Middle frontal gyrus (tissue), 1 donor: ENCODE results near the gene TMEM47.
A peak's percentile ranks its signal among the peaks of the same experiment; 100 is the strongest.

Experiments
- DNase-seq: peaks from one replicate; pipeline ENCODE4 v3.0.0-alpha.2; 2015; ENCODE audit warnings: low spot score; ENCODE audit errors: extremely low spot score

Gene TMEM47

DNA sequence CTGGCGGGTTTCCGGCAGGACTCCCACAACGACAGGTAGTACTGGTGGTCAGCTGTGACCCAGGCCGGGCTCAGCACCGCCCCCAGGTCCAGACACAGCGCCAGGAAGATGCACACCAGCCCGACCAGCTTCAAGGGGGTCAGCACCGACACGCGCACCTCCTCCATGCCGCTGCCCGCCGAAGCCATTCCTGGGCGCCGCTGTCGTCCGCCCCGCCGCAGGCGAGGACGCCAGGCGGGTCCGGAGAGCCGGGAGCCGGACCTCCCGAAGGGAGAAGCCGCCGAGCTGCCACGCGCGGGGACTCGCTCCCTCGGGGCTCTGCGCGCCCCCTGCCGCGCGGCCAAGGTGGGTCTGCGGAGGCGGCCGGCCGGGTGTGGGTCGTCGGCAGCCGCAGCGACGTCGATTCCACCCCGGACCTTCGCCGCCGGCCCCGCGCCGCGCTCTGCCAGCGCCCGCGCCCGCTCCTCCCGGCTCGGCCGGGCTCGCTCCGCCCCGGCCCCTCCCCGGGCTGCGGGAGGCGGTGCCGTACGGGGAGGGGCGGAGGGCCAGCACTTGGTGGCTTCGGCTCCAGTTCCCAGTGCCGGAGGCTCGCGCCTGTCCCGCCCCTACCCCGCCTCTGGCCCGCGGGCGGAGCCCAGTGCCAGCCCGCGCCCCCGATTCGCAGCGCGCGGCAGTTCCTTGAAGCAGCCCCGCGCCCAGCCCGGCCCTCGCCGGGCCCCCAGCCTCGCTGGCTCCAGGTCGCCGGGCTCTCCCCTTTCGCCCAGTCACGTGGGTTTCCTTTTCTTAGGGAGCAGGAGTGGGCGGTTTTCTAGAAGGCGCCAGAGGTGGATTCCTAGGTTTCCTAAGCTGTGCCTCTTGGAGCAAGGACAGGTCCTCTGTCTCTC lies at the start of gene TMEM47:
Gene TMEM47, minus strand, starts transcription at position 444 of the 884 bp plus-strand sequence. Its CDS starts 256 bp downstream, at position 188.
- peak; percentile 21 for DNase-seq

DNA sequence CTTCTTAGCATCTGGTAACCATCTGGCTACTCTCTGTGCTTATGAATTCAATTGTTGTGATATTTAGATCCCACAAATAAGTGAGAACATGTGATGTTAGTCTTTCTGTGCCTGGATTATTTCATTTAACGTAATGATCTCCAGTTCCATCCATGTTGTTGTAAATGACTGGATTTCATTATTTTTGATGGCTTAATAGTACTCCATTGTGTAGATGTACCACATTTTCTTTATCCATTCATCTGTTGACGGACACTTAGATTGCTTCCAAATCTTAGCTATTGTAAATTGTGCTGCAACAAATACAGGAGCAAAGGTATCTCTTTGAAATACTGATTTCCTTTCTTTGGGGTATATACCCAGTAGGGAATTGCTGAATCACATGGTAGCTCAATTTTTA lies 30.0 kb upstream of the TMEM47 start:
- DNase-seq = no peak

DNA sequence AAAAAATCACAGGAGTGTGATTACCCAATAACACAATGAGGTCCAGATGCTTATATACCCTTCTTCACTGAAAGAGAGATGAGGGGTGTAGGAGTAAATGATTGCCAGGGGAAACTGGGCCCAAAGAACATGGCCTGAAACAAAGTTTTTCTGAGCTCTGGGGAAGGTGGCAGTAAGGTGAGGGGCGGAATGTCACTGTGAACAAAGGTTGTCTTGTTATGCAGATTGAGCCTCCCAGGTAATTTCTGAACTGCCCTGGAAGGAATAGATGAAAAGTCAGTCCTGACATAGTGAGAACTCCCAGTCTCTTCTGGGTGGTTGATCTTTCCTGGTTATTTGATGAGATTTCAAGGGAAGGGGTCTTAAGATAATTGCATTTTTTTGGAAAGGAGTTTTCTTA lies 2.5 kb upstream of the TMEM47 start:
- no peak for DNase-seq

DNA sequence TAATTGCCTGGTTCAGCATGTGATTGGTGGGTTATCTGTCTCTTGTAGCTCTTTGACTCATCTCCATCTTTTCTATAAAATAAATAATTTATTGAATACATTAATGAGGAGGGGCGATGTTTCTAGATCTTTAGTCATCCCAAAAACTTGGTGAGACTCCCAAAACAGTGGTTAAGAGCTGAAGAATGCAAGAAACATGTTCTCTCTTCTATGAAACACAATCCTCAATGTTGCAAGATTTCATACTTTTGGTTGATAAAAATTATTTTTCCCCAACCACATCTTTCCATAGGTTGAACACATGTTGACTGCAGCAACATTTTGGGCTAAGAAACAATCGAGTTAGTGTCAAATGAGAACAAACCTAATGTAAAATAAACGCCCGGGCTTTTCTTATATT lies 1.2 kb upstream of the TMEM47 start:
- DNase-seq = no peak

DNA sequence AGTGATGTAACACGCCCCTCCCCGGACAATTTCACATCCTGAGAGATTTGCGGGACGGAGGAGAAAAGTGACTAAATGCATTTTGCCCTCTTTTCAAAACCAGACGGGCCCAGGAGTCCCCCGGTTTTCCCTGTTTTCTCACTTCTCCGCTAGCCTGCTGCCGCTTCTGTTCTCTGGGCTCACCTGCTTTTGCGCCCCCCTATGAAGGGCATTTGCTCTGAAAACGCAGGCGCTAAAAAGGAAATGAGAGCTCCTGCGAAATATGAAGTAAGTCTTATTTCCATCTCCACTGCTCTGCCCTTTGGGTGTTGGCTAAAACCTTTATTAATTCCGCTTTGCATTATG lies 613 bp upstream of the TMEM47 start:
- DNase-seq = no peak

DNA sequence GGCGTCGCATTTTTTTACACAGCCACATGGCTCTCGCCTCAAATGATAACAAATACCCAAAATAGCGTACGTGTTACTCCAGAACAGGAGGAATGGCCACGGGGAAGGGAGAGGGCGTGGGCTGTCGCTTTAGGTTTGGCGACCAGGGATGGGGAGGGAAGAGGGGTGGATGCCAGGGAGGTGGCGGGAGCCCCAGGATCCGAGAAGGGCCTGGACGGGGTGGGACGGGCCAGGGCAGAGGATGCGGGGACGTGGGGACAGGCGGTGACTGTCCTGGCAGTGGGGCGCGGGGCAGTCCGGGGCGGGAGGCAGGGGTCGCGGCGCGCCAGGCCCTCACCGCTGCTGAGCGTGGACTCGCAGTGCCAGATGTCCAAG lies 631 bp downstream of the TMEM47 start:
- no peak for DNase-seq

DNA sequence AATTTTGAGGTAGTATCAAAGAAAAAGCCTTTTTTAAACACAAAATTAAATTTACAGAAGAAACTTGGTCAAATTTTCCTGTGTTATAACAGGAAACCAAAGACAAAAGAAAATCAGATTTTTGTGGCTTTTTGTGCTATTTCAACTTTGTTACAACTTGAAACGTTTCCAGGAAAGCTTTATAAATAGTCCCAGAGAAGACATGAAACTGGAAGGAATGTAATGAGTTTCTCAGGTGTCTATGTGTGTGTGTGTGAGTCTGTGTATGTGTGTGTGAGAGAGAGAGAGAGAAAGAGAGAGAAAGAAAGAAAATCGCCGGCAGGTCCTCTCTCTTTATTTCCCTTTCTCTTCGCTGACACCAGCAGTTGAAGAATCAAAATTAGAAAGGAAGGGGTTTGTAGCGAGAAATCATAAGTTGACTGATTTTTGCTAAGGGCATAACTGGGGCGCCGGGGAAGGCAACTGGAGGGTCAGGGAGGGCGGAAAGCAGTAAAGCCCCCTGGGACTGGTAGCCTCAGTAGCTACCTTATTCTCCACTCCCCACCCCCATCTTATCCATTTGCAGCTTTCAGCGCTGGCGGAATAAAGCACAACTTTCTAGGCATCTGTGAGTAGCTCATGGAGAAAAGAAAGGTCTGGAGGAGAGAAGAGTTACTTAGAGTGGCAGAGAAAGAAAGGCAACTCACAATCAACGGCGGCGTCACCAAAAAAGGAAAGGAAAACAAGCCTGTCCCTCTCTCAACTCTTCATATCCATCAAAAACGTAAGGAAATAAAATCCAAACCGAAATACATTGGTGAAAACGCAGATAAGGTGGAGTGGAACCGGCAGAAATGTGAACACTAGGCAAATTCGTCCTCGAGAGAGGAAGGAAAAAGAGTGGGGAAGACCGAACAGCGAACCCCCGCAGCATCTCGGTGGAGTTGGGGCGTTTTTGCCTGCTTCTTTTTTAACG lies 1.3 kb downstream of the TMEM47 start:
- DNase-seq = no peak

DNA sequence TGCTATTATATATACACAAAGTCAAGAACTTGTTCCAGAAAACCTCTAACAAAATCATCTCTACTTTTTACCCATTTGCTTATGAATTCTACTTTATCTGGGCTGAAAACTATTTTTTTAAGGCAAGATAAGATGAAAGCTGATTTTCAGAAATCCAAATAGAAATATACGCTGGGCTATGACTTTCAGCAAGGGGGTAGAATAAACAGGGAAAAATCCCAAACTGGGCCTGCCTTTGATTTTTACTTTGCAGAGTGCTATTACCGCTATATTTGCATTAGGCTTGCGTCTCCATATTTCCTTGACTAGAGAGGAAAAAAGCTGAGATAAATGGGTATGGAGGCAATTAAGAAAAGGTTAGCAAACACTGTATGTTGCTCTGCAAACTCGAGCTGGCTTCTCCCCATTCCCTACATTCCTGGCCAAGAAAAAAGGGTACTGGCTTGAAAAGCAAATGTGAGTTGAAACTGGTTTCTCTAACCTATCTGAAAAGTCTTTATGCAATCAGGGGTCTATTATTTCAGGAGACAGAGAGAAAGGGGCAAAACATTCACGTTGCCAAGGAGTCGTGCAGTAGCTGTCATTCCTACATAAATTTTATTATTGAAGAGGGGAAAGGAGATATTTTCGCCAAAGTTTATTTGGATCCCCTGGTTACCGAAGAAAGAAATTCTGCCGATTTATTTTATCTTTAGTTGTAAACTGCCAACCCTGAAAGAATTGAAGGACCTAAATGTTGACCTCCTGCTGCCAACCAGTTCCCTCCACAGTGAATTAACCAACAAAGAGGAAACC lies 2.2 kb downstream of the TMEM47 start:
- no peak for DNase-seq

DNA sequence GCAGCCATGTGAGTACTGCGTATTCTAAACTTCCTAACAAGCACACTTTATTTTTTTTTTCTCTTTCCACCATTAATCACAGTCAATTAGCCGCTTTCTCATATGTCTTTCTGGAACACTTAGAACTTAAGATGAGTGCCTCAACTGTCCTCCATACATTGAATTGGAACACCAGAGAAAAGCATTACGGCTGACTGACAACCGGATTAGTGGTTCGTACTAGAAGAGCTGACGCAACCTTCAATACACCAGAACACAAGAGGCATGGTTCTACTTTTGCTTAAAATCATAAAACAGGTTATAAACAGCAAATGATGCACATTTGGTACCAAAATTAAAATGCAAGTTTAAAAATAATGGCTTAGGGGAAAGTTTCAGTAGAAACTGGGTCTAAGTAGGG lies 3.3 kb downstream of the TMEM47 start:
- no peak for DNase-seq

DNA sequence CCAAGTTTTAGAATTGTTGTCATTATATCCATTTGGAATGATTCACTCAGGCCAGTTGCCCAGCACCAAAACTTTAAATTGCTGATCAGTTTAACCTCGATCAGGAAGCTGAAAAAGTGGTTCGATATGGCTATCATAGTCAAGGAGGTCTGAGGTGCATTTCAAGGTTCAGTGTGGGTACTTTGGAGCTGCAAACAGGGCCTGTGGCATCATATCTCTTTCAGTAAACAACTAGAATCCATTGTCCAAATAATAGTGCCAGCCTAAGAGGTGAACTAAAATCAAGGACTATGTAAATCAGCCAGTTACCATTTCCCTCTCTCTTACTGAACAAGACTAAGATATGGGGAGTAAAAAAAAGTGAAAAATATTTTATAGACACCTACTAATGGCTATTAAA lies 14.2 kb downstream of the TMEM47 start:
- no peak for DNase-seq

DNA sequence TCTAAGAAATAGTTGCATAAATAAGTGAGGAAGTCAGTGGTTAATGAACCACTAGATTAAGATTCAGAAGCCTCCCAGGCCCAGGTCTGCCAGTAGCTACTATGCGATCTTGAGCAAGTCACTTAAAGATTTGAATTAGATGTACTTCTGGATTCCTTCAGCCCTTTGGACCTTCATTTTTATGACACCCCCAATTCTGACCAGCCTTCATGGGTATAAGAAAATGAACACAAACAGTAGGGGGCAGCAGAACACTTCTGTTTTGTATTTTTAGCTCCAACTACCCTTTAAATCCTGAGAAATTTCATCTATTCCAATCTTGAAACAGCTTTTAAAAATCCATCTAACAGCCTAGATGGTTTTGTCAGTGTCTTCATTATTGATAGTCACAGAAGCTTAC lies 19.0 kb downstream of the TMEM47 start:
- DNase-seq = no peak

DNA sequence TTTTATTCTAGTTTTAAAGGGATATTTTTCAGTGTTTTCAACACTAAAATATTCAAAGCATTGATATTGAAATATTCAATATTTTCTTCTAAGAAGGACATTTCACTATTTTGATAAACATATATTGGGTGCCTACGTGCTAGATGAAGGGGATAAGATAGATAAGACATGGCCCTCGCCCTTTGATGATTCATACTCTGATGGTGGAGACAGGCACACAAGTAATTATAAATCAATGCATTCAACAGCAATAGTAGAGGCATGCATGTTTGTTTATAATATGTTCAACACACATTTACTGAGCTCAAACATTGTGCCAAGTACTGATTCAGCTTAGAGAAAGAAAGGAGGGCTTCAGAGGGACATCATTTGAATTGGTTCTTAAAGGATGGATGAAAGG lies 22.7 kb downstream of the TMEM47 start:
- no peak for DNase-seq

DNA sequence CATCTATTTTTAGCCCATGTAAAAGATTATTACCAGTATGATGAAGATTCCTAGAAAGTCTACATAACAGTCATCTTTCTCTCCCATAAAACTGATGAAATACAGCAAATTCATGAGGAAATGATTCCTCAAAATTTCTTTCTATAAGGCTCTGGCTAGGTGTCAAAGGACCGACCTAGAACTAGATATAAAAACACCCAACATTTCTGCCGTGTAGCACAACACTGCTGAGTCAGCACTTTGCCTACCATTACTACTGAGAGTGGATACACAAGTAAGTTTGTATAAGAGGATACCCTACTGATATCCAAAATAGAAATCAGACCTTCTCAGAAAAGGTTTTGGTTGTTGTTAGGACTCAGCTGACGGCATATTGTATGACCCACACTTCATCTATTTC lies 24.7 kb downstream of the TMEM47 start:
- no peak for DNase-seq

DNA sequence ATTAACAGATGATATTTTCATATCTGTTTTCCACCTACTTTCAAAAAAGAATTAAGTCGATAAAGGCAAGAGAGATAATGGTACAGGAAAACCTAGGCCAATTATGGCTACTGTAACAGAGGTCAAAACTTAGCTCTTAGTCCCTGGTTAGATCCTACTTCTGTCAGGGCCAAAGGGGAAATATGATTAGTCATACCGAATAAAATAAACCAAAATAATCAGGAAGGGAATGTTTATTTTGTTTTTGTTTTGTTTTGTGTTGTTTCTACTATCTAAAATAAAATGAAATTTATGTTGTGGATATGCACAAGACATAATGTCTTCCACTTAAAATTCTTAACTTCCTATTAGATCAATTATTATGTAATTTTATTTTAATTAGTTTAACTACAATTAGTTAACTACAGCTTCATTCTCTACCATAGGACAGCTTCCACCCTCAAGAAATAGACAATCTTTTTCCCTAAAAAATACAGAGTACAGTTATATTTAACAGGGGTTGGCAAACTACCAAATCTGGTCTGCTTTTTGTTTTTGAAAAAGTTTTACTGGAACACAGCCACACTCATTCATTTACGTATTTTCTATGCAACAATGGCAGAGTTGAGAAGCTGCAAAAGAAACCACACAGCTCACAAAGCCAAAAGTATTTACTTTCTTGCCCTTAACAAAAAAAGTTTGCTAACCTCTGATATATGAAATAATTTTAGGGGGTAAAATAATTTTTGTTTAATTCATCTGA lies 25.4 kb downstream of the TMEM47 start:
- no peak for DNase-seq

DNA sequence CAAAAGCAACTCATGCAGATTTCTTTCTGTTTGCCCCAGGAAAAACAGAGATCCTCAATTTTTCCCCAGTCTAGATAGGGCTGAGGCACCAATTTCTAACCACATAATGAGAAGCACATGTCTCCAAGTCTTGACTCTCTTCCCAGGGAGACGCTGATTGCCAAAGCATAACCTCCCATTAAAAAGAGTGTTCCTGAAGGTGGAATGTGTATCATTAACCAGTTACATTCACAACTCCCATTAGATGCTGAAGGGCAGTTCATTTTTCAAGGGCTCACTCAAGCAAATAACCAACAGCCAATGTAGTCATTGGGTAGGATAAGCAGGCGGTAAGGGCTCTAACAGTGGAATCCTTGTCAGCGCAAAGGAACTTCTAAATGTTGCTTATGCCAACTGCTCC lies 27.5 kb downstream of the TMEM47 start:
- DNase-seq = no peak

DNA sequence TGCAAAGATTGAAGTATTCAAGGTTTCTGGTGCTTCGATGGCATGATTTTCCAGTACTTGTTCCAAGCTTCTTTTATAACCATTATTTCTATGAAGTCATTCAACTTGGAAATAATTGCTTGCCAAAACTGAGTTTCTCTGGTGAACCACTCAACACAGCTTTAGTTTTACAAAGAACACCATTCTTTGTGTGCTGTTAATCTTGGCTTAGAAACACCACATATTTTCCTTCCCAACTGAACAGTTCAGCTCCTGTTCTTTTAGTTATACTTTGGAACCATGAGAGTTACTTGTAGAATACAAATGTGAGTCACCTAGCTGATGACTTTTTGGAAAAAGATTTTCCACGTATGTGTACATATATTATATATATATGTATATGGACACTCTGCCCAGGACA lies 32.7 kb downstream of the TMEM47 start:
- no peak for DNase-seq

DNA sequence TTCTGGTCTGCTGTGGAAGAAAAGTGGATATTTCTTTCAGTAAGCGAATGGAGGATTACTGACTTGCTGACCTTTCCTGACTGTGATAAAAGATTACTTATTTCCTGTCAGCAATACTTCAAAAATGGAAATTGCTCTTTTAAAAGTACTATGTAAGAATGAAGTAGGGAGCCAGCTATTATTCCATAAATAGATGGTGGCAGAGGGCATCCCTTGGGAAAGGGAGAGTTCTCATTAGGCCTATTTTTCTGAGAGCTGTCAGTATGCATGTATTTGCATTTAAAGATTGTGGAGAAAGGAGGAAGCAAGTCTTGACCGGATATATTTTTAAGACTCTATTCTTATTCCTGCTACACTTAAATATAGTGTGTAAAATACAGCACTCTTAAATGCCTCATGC lies 37.2 kb downstream of the TMEM47 start:
- DNase-seq = no peak

DNA sequence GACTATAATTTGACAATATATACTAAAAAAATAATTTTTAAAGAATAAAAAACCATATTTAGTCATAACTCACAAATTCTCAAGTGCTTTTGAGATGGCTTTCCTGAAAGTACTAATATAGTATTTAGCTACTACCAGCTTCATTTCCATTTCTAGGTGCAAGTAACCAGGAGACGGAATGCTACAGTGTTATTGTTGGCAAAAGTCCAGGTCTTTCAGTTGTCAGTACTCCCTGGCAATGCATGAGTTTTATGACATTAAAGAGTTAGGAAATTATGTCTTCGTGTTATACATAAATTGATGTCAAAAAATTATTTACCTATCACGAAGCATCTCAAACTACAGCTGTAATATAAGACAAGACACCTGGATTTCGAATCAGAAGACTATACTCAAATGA lies 45.0 kb downstream of the TMEM47 start:
- no peak for DNase-seq

DNA sequence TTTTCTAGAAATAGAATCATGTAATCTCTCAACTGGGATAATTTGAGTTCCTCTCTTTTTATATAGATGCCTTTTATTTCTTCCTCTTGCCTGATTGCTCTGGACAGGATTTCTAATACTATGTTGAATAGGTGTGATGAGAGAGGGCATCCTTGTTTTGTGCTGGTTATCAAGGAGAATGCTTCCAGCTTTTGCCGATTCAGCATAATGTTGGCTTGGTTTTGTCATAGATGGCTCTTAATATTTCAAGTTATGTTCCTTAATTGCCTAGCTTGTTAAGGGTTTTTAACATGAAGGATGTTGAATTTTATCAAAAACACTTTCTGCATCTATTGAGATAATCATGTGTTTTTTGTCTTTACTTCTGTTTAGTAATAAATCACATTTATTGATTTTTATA lies 58.7 kb downstream of the TMEM47 start:
- DNase-seq = no peak

DNA sequence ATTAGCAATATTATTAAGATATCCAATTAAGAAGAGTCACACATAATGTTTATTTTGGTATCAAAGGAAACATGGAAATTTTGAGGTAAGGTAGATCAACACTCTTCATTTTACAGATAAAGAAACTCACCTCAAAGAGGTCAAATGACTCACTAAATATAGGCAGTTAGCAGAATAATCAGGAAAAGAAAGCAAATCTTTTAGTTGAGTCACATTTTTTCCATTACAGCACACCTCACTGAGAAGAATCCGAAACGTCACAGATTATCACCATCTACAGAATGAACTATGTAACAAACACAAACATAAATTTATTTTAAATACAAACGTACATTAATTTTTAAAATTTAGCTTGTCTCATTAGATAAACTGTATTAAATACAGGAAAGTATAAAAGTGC lies 70.1 kb downstream of the TMEM47 start:
- no peak for DNase-seq

DNA sequence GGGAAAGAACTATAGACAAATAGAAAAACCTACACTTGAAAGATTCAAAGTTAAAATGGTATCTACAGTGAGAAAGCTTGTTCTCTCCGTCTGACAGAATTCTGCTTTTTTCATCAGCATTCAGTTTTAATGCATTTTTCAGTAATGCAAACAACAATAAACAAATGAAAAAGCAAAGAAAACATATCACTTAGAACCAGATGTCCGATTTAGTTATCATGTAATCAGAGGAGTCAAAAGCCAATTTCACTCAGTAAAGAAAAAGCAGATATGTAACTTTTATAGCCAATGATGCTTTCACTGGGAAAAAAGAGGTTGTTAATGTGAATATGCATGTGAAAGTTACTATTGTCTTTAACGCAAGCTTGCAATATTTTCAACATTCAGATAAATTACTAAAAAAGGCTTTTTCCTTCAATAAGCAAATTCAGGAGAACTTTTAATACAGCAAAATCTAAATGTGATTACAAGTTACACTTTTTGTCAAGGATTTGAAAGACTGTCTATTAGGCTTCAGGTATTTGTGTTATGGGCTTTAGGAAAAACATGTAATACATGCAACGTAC lies 70.7 kb downstream of the TMEM47 start:
- no peak for DNase-seq
